GM18502 (cell line): Measurements from ENCODE around the gene ARHGEF16.

Experiments
- ATAC-seq: cut with Tn5 transposase; IDR thresholded peaks from one replicate; pipeline ENCODE4 v1.9.1; 2021; ENCODE audit warnings: mild to moderate bottlenecking; ENCODE audit not compliant: unreplicated experiment, poor library complexity

The ARHGEF16 gene

GRCh38 chr1:3465091-3465934, 10.8 kb downstream of the ARHGEF16 start:
- ATAC-seq: no peak

DNA sequence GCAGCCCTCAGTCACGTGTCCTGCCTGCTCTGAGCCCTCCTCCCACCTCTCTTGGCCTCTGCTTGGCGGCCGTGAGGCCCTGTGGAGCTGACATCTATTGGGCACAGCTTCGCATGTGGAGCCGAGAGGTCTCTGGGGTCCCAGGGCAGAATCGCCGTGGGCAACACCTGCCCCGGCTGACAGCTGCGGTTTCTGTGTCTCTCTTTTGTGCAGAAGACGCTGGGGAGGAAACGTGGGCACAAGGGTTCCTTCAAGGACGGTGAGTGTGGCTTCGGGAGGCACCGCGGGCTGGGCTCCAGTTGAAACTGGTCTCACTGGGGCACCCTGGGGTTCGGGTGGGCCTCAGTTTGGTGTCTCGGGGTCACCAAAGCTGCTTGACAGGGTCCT, 11.5 kb downstream of the ARHGEF16 start:
- ATAC-seq: no peak

- no peak for ATAC-seq
Measured at GRCh38 chr1:3466366-3467075, 12.1 kb downstream of the ARHGEF16 start.

DNA sequence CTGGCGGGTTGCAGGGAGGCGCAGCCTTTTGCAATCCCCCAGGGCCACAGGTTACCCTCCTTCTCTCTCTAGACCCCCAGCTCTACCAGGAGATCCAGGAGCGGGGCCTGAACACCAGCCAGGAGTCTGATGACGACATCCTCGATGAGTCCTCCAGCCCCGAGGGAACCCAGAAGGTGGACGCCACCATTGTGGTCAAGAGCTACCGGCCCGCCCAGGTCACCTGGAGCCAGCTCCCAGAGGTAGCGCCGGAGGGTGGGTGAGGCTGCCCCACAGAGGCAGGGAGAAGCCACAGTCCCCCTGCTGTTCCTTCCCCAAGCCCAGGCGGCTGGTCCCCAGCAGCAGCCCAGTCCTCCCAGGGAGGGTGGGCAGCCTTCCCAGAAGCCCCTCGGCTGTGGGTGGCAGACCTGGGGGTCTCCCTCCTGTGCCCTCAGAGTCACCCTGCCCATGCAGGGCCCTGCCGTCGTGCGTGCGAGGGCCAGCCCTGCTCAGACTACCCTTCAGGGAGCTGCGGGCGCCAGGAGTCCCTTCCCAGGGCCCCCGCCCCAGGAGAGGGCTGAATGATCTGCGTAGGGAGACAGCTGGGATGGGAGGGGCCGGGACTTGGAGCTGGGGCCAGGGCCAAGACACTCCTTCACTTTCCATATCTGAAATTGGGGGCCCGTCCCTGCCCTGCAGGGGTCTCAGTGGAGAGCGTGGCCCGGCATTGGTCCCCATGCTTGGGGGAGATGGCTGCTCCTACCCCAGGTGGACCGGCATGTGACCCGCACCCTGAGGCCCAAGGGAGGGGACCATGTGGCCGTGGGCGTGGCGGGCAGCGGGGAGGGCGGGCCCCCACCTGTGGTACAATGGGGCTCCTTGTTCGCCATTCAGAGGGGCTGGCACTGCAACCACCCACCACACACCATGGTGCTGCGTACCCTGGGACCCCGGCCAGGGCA, 12.9 kb downstream of the ARHGEF16 start:
- no peak for ATAC-seq

DNA sequence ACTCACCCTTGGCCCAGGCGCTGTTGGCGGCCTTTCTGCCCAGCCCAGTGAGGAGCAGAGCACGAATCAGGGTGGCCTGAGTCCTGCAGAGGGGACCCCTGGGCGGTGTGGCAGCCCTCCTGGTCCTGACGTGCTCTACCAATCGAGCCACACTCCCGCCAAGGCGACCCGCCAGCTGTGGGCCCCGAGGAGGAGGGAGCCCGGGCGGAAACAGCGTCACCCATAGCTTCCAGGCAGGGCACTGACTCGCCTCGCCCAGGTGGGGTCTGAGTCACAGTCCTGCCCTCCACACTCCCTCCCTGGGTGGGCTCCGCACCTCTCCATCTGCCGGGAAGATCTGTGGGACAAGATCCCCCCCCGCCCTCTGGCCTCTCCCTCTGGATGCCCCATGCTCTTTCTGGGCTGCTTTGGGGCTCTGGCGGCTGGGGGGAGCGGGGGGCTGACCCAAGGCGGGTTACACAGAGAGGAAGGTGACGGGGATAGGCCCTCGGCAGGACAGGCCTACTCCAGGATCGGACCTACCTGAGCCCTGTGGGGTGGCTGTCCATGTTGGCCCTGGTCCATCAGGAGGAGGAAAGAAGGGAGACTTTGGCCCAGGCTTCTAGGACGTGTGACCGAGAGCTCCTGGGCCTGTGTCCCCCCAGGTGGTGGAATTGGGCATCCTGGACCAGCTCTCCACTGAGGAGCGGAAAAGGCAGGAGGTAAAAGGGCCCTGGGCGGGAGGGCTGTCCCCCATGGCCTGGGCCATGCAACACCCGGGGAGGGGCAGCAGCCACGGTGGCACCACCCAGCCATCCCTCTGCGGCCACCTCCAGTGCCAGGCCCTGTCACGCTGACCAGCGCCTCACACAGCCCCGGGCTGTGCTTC, 14.0 kb downstream of the ARHGEF16 start:
- ATAC-seq: no peak

- no peak for ATAC-seq
Measured at GRCh38 chr1:3469104-3469848, 14.8 kb downstream of the ARHGEF16 start.

- no peak for ATAC-seq
Measured at GRCh38 chr1:3469849-3470649, 15.6 kb downstream of the ARHGEF16 start.

GRCh38 chr1:3470650-3471355, 16.3 kb downstream of the ARHGEF16 start:
- no peak for ATAC-seq

DNA sequence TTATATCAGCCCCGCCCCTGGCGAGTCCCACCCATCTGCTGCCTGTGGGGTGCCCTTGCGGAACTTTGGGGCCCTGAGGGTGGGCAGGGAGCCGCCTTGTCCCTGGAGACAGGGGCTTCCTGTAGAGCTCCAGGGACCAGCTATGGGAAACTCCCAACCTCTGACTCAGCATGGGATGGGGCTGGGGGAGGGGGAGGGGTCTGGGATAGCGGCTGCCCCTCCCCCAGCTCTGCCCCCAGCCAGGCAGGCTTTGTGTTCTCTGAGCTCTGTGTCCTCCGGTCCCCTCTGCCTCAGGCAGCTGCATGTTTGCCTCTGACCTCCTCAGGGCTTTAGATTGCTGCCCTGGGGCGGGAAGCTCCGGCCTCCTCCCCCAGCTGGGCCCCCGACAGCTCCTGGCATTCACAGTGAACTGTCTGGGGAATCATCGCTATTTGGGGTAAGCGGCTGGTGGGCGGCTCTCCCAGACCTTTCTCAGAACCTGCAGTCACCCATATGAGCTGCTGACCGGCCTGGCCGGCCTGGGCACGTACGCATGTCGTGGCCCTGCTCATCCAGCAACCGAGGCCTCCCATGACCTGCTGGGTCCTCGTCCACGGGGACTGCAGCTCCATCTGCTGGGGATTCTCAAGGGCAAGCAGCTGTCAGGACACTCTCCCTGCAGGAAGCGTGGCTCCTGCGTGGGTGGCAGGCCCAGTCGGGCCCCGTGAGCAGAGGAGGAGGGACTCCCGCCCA, 17.1 kb downstream of the ARHGEF16 start:
- ATAC-seq: no peak

GRCh38 chr1:3472088-3472850, 17.8 kb downstream of the ARHGEF16 start:
- no peak for ATAC-seq

DNA sequence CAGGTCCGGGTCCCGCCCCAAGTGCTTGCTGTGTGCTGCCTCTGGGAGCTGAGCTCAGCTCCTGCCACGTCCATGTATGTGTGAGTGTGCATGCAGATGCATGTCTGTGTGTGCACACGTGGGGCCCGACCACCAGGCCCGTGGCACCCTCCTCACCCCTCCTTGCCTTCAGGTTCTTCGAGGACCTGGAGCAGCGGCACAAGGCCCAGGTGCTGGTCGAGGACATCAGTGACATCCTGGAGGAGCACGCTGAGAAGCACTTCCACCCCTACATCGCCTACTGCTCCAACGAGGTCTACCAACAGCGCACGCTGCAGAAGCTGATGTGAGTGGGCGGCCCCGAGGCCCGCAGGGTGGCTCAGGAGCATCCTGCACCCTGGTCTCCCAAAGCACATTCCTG, 18.4 kb downstream of the ARHGEF16 start:
- no peak for ATAC-seq

DNA sequence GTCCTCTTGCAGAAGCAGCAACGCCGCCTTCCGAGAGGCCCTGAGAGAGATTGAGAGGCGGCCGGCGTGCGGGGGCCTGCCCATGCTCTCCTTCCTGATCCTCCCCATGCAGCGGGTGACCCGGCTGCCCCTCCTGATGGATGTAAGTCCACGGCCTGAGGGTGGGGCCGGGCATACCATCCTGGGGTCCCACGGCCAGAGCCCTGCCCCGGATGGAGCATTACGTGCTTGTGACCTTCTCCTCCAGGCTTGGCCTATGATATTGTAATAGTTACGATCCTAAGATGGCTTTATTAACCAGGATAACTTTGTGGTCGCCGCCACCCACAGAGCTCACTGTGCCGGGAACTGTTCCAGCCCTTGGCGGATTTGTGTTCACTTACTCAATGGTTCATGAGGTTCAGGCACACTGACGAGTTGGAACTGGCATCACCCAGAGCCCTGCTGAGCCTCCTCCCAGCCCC, 18.9 kb downstream of the ARHGEF16 start:
- ATAC-seq: no peak

DNA sequence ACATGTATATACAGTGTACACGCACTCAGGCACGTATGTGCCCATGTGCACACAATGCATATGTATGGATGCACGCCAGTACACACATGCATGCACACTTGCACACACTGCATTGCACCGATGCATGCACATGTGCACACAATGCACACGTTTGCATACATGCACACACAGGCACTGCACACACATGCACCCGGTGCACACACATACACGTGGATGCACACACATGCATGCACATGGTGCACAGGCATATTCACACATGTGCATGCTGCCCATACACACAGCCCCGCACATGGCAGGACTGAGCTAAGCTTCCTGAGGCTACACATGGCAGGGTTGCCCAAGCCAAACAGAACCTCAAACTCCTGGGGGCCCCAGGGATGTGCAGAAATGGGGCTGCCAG, 19.6 kb downstream of the ARHGEF16 start:
- no peak for ATAC-seq

DNA sequence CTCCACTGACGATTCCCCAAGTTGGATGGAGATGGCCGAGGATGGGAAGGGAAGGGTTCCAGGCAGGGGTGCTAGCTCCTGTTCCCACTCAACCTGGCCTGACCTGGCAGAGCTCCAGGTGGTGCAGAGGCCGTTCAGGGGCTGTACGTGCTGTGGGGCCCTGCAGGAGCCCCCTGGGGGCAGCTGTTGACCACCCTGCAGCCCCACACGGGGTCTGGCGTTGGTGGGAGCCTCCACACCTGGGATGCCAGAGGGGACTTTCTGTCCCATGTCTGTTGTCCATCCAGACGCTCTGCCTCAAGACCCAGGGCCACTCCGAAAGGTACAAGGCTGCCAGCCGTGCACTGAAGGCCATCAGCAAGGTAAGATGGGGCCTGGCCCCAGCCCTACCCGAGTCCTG, 20.0 kb downstream of the ARHGEF16 start:
- no peak for ATAC-seq

GRCh38 chr1:3475839-3476573, 21.5 kb downstream of the ARHGEF16 start:
- no peak for ATAC-seq

DNA sequence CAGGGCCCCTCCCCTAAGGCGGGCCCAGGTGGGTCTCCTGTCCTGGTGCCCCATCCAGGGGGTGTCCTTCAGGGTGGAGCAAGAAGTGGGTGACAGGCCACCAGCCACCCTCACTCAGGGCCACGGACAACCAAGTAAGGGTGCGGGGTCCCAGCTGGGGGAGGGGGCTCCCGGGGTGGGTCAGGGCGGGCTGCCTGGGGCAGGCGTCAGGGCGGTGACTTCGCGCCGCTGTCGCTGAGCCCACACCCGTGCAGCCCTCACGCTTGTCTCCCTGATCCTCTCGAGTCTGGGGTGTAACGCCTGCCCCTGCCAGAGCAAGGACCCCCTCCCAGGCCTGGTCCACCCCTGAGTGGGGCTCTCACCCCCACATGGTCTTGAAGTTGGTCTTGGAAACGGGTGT, 22.2 kb downstream of the ARHGEF16 start:
- ATAC-seq: no peak
